LNCaP clone FGC (cell line): ENCODE data around the gene ANKRD6.
"Not testable (repeated sequence)": the region's sequence is repeated elsewhere in the genome, so short reads cannot be mapped to it uniquely, and the experiment has no call there.

Experiments used
- DNase-seq: peaks from one replicate; pipeline ENCODE4 v3.0.0-alpha.2; 2011; ENCODE audit warnings: low read depth
- H3K4me3 ChIP-seq: 2 replicates; pipeline ENCODE4 v1.5.1; 2011; ENCODE audit warnings: mild to moderate bottlenecking, low read depth, low read length, control low read depth
- CTCF ChIP-seq: IDR thresholded peaks from 2 replicates; pipeline ENCODE4 v1.5.1; 2012; ENCODE audit warnings: mild to moderate bottlenecking; ENCODE audit not compliant: control insufficient read depth, insufficient read depth; ENCODE audit errors: extremely low read depth

ANKRD6 gene

GRCh38 chr6:89613790-89614189 is 180.8 kb downstream of the ANKRD6 start:
- H3K4me3 ChIP-seq: no peak overlapping the region
- no peak for DNase-seq
- no peak for TF ChIP-seq CTCF

GRCh38 chr6:89615882-89616281 is 182.9 kb downstream of the ANKRD6 start:
- DNase-seq: no peak
- no peak for TF ChIP-seq CTCF
- no peak overlapping the region for H3K4me3 ChIP-seq

- no peak for DNase-seq
- TF ChIP-seq CTCF: no peak
- H3K4me3 ChIP-seq: no peak overlapping the region
Measured at GRCh38 chr6:89616531-89616930, 183.6 kb downstream of the ANKRD6 start.

- H3K4me3 ChIP-seq: no peak overlapping the region
- TF ChIP-seq CTCF: no peak
- DNase-seq: no peak
Measured at GRCh38 chr6:89618026-89618425, 185.1 kb downstream of the ANKRD6 start.

- DNase-seq: no peak
- H3K4me3 ChIP-seq: no peak overlapping the region
- TF ChIP-seq CTCF: no peak
Measured at GRCh38 chr6:89619567-89619966, 186.6 kb downstream of the ANKRD6 start.

GRCh38 chr6:89623749-89624148 is 190.8 kb downstream of the ANKRD6 start:
- no peak for DNase-seq
- TF ChIP-seq CTCF: no peak
- H3K4me3 ChIP-seq: no peak overlapping the region

- no peak for DNase-seq
- no peak for TF ChIP-seq CTCF
- H3K4me3 ChIP-seq: no peak overlapping the region
Measured at GRCh38 chr6:89630488-89630887, 197.5 kb downstream of the ANKRD6 start.

GRCh38 chr6:89636412-89636811 is 203.5 kb downstream of the ANKRD6 start:
- DNase-seq, H3K4me3 ChIP-seq: not testable (repeated sequence)
